ENCODE results near the gene BTNL9. TPM values are rescaled to one million over a fixed set of nuclear protein-coding genes. Genes with fewer than 3 reads are reported as not detected.
"Not testable (repeated sequence)": the region's sequence is repeated elsewhere in the genome, so short reads cannot be mapped to it uniquely, and the experiment has no call there.

Gene BTNL9
- polyA plus RNA-seq (2014; cell fraction: cytosol; rRNA removed) = not detected in 2 replicates
- polyA plus RNA-seq (2014; cell fraction: nucleus; rRNA removed) = not detected in 2 replicates

DNA sequence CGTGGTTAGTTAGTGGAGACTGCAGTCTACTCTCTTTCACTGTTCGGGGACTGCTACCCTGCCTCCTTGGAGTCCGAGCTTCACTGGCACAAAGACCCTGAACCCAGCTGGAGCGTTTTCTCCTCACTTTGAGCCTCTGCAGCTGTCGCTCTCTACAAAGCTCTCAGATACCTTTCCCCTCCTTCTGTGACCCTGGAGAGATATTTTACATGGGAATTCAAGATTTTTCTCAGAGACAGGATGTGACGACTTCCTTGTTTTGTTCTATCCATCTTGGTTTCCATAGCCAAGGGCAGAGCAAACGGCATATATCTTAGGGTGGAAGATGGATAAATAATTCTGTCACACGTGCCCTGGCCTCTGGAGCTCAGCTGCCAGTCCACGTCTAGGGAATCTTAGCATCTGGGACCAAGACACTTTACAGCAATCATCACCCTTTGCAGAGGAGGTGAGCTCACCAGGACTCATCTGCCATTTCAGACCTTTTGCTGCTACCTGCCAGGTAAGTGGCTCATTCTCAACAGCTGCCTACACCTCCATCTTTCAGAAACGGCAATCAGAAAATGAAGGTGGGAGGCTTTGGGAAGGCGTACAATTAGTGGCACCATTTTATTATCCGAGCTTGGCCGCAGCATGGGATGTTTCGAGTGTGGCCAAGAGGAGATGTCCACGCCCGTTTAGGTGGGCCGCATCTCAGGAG lies at the start of gene BTNL9:
Gene BTNL9, plus strand, starts transcription at position 336 of the 700 bp plus-strand sequence. CDS start 5,224 bp downstream, outside the sequence.
- DNase-seq (ENCODE audit: low spot score) = no peak

DNA sequence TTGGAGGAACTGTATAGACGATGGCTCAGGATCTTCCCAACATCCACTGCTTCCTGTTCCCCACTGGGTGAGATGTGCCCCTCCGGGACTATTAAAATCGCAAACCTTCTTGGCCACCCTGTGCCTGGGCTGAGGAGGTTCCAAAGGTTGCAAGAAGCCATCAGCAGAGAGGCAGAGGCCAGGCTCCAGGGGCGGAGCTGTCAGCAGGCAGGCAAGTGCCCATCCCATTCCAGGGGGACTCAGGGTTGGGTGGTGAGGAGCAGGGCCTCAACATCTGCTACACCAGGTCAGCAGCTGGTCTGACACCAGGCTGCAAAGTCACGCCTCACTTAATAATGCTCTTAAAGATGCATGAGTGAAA lies 49.2 kb upstream of the BTNL9 start:
- DNase-seq (ENCODE audit: low spot score) = no peak

DNA sequence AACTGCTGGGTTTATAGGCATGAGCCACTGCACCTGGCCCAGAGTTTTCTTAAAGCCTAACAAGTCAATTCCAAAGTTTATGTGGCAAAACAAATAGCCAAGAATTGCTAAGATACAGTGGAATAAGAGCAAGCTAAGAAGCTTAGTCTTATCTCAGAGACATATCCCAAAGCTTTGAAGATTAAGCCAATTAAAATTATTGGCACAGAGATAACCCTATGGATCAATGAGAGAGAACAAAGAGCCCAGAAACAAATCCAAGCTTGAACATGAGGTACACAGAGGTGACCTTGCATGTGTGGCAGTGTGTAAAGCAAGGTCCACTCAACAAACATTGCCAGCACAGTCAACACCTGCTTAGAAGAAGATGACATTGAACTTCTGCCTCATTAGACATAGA lies 38.1 kb upstream of the BTNL9 start:
- DNase-seq (ENCODE audit: low spot score) = no peak

DNA sequence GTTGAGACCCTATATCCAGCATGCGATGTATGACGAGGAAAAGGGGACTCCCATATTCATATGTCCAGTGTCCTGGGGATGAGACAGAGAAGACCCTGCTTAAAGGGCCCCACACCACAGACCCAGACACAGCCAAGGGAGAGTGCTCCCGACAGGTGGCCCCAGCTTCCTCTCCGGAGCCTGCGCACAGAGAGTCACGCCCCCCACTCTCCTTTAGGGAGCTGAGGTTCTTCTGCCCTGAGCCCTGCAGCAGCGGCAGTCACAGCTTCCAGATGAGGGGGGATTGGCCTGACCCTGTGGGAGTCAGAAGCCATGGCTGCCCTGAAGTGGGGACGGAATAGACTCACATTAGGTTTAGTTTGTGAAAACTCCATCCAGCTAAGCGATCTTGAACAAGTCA lies 34.3 kb upstream of the BTNL9 start:
- no peak for DNase-seq (ENCODE audit: low spot score)

DNA sequence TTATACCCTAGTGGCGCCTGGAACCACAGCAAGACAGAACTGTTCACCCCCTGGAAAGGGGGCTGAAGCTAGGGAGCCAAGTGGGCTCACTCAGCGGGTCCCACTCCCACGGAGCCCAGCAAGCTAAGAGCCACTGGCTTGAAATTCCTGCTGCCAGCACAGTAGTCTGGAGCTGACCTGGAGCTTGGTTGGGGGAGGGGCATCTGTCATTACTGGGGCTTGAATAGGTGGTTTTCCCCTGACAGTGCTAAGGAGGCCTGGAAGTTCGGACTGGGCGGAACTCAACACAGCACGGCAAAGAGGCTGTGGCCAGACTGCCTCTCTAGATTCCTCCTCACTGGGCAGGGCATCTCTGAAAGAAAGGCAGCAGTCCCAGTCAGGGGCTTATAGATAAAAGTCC lies 31.9 kb upstream of the BTNL9 start:
- no peak for DNase-seq (ENCODE audit: low spot score)

DNA sequence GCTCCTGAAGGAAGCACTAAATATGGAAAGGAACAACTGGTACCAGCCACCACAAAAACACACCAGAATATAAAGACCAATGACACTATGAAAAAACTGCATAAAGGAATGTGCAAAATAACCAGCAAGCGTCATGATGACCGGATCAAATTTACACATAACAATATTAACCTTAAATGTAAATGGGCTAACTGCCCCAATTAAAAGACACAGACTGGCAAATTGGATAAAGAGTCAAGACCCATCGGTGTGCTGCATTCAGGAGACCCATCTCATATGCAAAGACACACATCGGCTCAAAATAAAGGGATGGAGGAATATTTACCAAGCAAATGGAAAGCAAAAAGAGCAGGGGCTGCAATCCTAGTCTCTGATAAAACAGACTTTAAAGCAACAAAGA lies 30.0 kb upstream of the BTNL9 start:
- DNase-seq (ENCODE audit: low spot score) = not testable (repeated sequence)

DNA sequence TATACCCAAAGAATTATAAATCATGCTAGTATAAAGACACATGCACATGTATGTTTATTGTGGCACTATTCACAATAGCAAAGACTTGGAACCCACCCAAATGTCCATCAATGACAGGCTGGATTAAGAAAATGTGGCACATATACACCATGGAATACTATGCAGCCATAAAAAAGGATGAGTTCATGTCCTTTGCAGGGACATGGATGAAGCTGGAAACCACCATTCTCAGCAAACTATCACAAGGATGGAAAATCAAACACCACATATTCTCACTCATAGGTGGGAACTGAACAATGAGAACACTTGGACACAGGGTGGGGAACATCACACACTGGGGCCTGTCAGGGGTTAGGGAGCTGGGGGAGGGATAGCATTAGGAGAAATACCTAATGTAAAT lies 25.4 kb upstream of the BTNL9 start:
- DNase-seq (ENCODE audit: low spot score) = not testable (repeated sequence)

DNA sequence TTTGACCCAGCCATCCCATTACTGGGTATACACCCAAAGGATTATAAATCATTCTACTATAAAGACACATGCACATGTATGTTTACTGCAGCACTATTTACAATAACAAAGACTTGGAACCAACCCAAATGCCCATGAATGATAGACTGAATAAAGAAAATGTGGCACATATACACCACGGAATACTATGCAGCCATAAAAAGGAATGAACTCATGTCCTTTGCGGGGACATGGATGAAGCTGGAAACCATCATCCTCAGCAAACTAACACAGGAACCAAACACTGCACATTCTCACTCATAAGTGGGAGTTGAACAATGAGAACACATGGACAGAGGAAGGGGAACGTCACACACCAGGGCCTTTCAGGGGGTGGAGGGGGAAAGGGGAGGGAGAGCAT lies 22.6 kb upstream of the BTNL9 start:
- DNase-seq (ENCODE audit: low spot score) = not testable (repeated sequence)

DNA sequence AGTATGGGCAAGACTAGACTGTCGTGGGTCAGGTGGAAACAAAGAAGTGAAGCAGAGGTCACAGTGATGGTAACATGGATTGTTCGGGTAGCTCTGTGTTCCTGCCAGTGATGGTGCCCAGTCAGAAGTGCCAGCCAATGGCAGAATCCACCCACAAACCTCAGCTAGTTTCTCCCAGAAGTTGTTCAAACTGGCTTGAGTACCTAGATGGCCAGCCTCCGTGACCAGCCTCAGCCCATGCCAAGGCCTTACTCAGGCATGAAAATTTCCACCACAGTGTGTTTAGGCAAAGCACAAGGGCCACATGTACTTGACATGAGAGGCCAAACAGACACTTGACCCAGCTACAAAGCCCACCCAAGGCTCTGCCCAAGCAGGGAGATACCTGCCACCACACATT lies 19.4 kb upstream of the BTNL9 start:
- DNase-seq (ENCODE audit: low spot score) = no peak

DNA sequence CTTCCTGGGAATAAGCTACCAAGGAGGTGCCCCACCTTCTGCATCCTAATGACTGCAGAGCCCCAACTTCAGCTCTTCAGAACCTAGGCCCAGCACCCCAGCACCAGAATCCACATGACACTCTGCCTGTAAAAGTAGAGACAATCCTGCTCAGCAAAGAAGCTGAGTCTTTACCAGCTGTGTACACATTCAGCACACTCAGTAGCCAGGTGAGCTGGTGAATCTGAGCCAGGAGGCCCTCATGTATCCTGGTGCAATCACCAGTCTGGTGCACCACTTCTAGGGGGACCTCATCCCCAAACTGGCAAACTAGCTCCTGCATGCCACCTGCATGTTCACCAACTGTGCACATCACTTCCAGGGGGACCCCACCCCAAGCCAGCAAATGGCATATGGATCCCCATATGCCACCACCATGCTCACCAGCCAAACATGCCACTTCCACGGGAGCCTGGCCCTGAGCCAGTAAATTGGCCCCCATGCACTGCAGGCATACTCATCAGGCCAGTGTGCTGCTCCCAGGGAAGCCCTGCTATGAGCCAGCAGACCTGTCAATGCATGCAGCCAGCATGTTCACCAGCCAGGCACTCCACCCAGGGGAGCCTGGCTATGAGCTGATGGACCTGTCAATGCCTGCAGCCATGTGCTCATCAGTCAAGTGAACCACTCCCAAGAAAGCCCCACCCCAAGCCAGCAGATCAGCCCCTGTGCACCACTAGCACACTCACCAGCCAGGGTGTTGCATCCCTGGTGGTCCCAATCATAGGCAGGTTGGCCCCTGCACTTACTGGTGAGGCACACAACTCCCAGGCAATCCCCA lies 15.6 kb upstream of the BTNL9 start:
- DNase-seq (ENCODE audit: low spot score) = no peak

DNA sequence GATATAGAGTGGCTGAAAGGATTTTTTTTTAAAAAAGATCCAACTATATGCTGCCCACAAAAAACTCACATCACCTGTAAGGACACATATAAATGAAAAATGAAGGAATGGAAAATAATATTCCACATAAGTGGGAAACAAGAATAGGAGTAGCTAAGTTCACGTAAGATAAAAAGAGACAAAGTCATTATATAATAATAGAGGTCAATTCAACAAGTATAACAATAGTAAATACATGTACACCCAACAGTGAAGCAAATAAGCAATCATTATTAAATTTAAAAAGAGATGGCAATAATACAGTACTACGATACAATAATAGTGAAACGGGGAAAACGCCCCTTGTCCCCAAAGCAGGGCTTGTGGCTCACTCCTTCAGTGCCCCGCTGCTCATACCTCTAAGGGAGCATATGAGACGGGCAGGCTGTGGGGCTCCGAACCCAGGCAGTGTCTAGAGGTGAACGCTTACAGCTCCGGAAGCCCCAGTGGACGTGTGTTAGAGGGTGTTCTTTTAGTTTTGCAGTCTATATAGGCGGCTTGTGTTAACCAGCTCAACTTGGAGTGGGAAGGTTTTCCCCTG lies 12.5 kb upstream of the BTNL9 start:
- DNase-seq (ENCODE audit: low spot score) = no peak

DNA sequence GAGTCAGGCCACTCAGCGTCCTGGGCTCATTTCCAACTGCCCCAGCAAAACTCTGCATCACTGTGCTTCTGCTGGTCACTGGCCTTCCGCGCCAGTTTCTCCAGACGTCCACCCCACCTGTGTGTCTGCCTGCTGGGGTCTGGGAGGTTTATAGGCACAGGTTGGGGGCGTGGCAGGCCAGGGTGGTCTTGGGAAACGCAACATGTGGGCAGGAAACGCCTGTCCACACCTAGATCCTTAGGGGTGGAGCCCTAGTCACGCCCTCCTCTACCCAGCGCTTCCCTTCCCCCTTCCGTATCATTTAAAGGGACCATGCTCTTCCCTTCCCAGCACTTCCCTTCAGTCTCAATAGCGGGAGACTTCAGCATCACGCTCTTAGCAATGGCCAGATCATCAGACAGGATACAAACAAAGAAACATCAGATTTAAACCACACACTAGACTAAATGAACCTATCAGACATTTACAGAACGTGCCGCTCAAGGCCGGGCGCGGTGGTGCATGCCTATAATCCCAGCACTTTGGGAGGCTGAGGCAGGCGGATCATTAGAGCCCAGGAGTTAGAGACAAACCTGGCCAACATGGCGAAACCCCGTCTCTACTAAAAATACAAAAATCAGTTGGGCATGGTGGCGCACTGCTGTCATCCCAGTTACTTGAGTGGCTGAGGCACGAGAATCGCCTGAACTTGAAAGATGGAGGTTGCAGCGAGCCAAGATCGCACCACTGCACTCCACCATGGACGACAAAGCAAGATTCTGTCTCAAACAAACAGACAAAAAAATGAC lies 11.8 kb upstream of the BTNL9 start:
- no peak for DNase-seq (ENCODE audit: low spot score)

DNA sequence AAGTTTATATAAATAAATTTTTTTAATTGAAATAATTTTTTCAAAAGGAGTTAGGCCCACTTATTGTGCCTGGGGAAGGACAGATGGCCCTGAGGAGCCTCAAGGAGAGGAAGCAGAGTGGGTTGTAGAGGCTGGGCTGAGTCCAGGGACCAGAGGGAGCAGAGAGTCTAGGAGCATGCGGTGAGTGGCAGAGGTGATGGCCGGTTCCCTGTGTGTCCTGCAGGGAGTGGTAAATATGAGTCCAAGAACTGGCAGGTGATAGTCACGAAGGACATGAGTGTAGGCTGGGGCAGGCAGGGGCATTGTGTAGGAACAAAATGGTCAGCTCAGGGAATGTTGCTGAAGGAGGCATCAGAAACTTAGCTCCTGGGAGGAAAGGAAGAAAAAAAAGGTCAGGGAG lies 8.3 kb upstream of the BTNL9 start:
- DNase-seq (ENCODE audit: low spot score) = no peak

DNA sequence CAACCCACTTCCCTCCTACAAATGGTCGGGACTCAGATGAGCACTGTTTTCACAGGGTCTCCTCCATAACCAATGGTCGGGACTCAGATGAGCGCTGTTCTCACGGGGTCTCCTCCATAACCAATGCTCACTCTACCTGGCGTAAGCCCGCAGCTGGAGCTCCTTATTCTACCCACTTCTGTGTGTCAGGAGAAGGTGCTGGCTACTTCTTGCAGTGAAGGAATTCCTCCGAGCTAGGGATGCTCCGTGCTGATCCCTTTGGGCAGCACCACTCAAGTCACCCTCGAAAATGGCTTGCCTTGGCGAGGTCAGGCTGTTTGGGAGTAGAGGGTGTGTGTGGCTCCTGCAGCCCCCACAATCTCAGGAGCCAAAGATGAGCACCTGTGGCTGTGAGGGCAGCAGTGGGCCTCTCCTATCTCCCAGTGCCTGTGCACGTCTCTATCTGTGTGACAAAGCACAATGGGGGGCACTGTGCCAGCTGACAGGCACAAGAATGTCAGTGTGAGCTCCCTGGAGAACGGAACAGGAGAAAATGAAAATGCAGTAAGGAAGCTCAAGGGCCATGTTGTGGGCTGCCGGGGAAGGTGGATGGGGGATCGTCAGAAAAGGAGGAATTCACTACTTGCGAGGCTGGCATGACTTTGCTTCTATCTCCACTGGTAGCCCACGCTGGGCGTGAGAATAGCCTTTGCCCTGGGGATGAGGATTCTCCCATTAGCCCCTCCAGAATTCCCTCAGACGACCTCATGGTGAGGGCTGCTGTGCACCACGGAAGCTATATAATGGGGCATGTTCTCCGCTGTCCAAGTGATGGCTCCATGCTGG lies 3.9 kb upstream of the BTNL9 start:
- no peak for DNase-seq (ENCODE audit: low spot score)

DNA sequence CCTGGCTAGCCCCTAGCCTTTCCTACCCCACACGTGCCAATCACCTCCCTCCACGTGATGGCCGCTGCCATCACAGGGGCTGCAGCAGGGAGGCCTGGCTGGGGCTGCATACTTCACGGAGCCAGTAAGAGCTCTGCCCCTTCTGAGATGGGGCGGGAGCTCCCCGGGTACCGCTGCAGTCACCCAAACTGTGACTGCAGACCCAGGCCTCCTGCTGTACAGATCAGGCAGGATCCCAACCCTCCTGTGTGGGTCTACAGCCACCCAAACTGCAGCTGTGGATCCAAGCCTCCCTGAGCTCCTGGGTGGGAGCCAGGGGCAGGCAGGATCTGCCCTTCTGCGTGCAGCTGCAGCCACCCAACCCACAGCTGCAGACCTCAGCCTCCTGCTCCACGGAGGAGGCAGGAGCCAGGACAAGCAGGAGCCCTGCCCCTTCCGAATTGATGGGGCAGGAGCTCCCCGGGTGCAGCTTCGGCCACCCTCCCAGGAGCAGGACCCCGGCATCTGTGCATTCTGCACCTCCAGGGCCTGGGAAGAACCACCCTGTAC lies 3.2 kb upstream of the BTNL9 start:
- no peak for DNase-seq (ENCODE audit: low spot score)

DNA sequence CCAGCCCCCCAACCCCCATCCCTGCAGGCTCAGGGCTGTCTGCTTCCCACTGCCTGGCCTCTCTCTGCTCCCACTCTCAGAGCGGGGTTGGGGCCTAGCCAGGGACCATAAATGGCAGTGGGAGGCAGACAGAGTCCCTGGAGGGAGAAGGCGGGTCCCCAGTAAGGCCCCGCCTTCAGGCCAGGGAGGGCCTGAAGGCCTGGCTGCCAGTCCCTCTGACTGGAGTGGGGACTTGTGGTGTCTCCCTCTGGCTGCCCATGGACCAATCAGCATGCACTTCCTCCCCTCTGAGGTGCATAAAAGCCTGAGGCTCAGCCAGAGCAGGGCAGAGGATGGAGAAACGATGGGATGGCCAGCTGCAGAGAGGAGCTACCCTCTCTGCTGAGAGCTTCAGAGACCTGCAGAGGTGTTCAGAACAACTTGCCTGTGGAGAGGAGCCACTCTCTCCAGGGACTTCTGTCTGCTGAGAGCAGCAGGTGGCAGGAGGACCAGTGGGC lies 2.7 kb upstream of the BTNL9 start:
- DNase-seq (ENCODE audit: low spot score) = no peak

DNA sequence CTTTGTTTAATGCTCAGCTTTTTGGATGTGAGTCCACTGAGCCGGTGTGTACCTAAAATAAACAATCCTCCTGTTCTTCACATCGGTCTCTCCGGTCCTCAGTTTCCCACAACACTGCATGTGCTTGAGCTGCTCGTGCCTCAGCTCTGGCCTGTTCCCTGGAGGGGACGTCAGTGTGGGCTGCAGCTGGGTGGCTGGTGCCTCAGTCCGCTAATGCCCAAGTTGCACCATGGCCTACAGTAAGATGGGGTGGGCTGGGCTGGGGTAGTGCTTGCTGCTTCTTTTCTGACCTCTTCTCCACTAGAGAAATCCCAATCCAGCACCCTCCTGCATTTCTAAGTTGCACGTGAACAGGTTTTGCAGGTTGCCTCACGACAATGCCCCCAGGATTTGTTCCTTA lies 595 bp upstream of the BTNL9 start:
- DNase-seq (ENCODE audit: low spot score) = no peak

DNA sequence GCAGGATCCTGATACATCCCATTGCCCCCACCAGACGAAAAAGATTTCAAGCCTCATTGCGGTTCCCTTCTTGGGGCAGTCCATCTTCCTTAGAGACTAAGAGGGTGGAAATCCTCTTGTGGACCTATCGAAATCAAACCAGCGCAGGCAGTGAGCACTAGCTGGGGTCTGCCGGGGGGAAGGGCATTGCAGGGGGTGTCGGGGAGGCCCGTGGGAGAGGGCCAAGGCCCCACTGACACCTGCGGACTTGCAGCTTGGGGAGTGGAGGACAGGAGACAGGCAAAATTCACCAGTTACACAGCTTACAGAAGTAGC lies 522 bp downstream of the BTNL9 start:
- DNase-seq (ENCODE audit: low spot score) = no peak

DNA sequence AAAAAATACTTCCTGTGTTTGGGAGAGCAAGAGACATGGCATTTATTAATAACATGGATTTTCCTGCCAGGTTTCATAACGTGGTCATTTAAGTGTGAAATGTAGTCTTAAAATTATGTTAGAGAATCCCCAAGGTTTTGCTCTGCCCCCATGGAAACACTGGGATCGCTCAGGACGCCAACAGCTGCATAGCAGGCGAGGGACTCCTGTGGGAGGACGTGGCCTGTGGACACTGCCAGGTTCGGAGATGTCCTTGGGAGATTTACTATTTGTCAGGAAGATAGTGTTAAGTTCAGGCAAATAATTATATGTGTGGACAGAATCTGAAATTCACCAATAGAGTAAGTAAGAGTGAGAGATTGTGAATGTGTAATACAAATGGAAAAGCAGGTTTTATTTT lies 977 bp downstream of the BTNL9 start:
- no peak for DNase-seq (ENCODE audit: low spot score)

DNA sequence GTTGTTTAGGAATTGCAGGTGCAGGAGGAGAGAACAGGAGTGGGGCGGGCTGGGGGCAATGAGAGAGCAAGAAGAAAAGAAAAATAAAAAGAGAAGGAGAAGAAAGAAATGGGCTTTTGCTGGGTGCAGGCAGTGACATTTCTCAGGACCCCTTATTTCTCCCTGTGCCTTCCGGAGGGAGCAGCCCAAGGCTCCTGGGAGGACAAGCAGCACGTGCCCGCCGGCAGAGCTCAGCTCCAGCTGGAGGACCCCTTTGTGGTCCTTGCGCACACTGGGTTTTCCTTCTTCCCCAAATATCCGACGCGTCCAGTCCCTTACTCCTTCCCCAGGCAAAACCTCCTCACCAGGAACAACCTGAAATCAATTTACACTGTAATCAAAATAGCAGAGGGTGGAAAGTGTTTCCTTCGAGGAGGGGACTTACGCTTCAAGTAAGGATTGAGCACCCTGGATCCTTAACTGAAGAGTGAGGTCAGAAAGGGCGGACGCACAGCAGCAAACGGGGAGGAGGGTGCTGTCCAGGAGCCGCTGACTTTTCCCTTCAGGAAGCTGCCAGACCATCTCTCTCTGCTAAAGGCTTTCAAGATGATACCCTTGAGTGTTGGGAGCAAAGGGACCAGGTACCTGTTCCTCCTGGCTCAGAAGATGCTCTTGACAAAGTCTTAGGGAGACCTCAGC lies 2.1 kb downstream of the BTNL9 start:
- no peak for DNase-seq (ENCODE audit: low spot score)

Data from SK-N-DZ (cell line).